Measurements from ENCODE around the gene ADAM19.
A peak's percentile ranks its signal among the peaks of the same experiment; 100 is the strongest.

ADAM19 gene

DNA sequence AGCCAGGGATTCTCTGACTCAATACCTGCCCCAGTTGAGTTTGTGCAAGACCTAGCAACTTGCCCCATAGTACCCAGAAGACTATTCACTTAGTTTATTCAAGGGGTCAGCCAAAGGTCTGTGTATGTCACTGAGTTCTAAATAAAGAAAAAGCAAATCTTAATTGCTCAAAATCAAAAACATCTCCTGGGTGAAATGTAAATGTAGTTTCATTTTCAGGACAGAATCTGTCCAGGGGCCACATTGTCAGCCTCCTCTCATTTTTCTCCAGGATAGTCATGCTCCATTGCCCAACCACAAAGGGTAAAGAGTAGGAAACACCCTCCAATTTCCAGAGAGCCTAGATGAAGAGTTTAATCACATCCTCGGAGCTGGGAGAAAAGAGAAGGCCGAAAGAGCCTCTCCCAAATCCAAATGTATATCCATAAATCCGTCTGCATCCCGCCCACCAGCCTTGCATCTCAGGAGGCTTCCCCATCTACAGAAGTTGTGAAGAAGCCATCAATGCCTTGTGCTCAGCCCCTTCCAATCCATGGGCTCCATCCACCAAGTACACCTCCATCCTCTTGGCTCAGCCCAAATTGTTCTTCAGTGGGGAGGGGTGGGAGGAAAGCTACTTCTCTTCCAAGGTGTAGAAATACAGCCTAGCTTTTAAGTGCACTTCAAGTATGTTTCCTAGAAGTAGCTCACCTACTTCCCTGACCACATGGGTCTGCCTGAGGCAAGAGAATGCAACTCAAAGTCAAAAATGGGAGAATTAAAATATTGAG lies 26.9 kb downstream of the ADAM19 start:
- Histone ChIP-seq H3K27ac (ENCODE audit: low read depth, low read length) (peak overlapping the region; percentile 67), H3K36me3 (ENCODE audit: insufficient read depth, low read length) (no peaks in the 10 kb centered on the region), H3K9me3 (ENCODE audit: low read length) (no peaks in the 10 kb centered on the region), H3K9ac (ENCODE audit: low read length) (no peak overlapping the region), H3K4me3 (ENCODE audit: low read depth in 1 of 2, low read length in 2 of 2) (peak overlapping the region in 1 of 2 donors; percentile 12), H3K27me3 (ENCODE audit: control insufficient read depth in 1 of 2, insufficient read depth in 2 of 2, low read length in 2 of 2) (no peaks in the 10 kb centered on the region), H3K4me1 (ENCODE audit: insufficient read depth, low read length) (peaks cover 75% of the 10 kb centered on the region)

- Histone ChIP-seq H3K27ac (ENCODE audit: low read depth, low read length) (peak overlapping the region; percentile 67), H3K27me3 (ENCODE audit: control insufficient read depth in 1 of 2, insufficient read depth in 2 of 2, low read length in 2 of 2) (no peaks in the 10 kb centered on the region), H3K9me3 (ENCODE audit: low read length) (no peaks in the 10 kb centered on the region), H3K4me1 (ENCODE audit: insufficient read depth, low read length) (peaks cover 80% of the 10 kb centered on the region), H3K4me3 (ENCODE audit: low read depth in 1 of 2, low read length in 2 of 2) (peak overlapping the region in 1 of 2 donors; percentile 12), H3K9ac (ENCODE audit: low read length) (no peak overlapping the region), H3K36me3 (ENCODE audit: insufficient read depth, low read length) (no peaks in the 10 kb centered on the region)
These were observed 27.5 kb downstream of the ADAM19 start for GRCh38 chr5:157547941-157548512.

DNA sequence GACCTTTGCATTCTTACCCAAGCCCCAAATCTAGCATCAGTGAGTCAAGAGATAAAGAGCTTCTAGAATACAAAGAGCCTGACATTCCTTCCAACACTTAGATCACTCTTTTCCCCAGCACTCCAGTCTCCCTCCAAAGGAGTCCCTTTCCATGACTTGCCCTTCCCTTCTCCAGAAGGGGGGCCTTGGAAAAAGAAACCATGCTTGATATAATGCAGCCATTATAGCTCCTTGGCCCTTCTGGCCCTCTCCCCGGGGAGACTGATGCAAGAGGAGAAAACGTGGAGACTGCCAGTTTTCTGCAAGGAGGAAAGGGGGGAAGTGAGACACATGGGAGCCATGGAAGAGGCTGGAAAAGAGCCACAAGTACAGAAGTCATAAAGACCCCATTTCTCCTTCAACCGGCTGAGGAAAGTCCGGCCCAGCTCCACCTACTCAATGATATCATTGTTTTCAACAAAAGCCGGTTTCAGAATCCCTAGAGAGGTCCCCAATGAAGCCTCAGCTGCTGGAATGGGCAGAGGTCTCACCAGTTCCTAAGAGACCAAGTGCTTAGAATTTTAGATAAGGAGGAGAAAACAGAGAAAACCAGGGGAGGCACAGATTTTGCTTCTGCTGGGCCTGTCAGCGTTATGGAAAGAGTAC lies 29.0 kb downstream of the ADAM19 start:
- H3K4me1 ChIP-seq (ENCODE audit: insufficient read depth, low read length): peaks cover 94% of the 10 kb centered on the region
- no peaks in the 10 kb centered on the region for H3K9me3 ChIP-seq (ENCODE audit: low read length)
- H3K9ac ChIP-seq (ENCODE audit: low read length): no peak overlapping the region
- H3K4me3 ChIP-seq (ENCODE audit: low read depth in 1 of 2, low read length in 2 of 2): no peak overlapping the region
- no peaks in the 10 kb centered on the region for H3K27me3 ChIP-seq (ENCODE audit: control insufficient read depth in 1 of 2, insufficient read depth in 2 of 2, low read length in 2 of 2)
- peak overlapping the region; percentile 67 for H3K27ac ChIP-seq (ENCODE audit: low read depth, low read length)
- H3K36me3 ChIP-seq (ENCODE audit: insufficient read depth, low read length): no peaks in the 10 kb centered on the region

- no peaks in the 10 kb centered on the region for H3K9me3 ChIP-seq (ENCODE audit: low read length)
- H3K9ac ChIP-seq (ENCODE audit: low read length): no peak overlapping the region
- peak overlapping the region; percentile 31 for H3K27ac ChIP-seq (ENCODE audit: low read depth, low read length)
- H3K4me3 ChIP-seq (ENCODE audit: low read depth in 1 of 2, low read length in 2 of 2): no peak overlapping the region
- no peaks in the 10 kb centered on the region for H3K36me3 ChIP-seq (ENCODE audit: insufficient read depth, low read length)
- H3K27me3 ChIP-seq (ENCODE audit: control insufficient read depth in 1 of 2, insufficient read depth in 2 of 2, low read length in 2 of 2): no peaks in the 10 kb centered on the region
- H3K4me1 ChIP-seq (ENCODE audit: insufficient read depth, low read length): peaks cover 100% of the 10 kb centered on the region
These were observed 29.8 kb downstream of the ADAM19 start for GRCh38 chr5:157545610-157546310.

- H3K27ac ChIP-seq (ENCODE audit: low read depth, low read length): peak overlapping the region; percentile 92
- peaks cover 100% of the 10 kb centered on the region for H3K4me1 ChIP-seq (ENCODE audit: insufficient read depth, low read length)
- H3K4me3 ChIP-seq (ENCODE audit: low read depth in 1 of 2, low read length in 2 of 2): no peak overlapping the region
- H3K9ac ChIP-seq (ENCODE audit: low read length): peak overlapping the region; percentile 5
- no peaks in the 10 kb centered on the region for H3K36me3 ChIP-seq (ENCODE audit: insufficient read depth, low read length)
- H3K27me3 ChIP-seq (ENCODE audit: control insufficient read depth in 1 of 2, insufficient read depth in 2 of 2, low read length in 2 of 2): no peaks in the 10 kb centered on the region
- H3K9me3 ChIP-seq (ENCODE audit: low read length): no peaks in the 10 kb centered on the region
These were observed 31.0 kb downstream of the ADAM19 start for GRCh38 chr5:157544623-157544989.

DNA sequence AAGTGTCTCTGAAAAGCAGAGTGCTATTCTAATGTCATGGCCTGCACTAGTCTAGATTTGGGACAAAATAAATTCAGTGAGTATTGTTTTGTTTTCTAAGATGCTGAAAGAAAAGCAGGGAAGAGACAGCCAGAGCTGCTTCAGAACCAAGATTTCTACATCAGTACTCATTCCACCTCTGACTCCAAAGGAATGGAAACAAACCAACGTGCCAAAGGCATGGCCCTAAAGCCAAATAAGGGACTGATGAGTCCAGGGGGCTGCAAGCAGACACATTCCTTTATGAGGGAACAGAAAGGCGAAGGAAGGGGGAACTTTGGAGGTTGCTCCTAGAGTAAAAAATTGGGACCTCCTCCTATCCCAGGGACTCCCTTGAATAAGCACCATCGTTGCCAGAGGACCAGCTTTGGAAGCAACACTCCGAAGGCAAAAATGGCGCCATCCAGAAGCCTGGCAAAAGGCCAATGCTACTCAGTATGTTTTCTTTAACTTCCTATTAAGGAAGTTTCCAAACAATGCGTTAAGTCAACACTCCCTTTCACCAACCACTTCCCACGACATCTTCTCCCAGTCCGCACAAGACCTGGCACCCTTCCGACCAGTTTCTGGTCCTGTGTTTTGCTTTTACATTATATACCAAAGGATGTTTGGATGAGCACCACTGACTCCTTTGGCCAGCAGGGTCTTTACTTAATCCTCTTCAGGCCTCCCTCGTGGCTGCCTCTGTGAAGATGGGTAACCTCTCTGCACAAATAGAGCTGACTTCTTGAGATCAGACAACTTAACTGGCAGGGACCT lies 31.6 kb downstream of the ADAM19 start:
- peak overlapping the region; percentile 5 for H3K9ac ChIP-seq (ENCODE audit: low read length)
- no peaks in the 10 kb centered on the region for H3K9me3 ChIP-seq (ENCODE audit: low read length)
- no peaks in the 10 kb centered on the region for H3K36me3 ChIP-seq (ENCODE audit: insufficient read depth, low read length)
- H3K4me3 ChIP-seq (ENCODE audit: low read depth in 1 of 2, low read length in 2 of 2): peak overlapping the region in 1 of 2 donors; percentile 21
- peaks cover 100% of the 10 kb centered on the region for H3K4me1 ChIP-seq (ENCODE audit: insufficient read depth, low read length)
- peak overlapping the region; percentile 92 for H3K27ac ChIP-seq (ENCODE audit: low read depth, low read length)
- no peaks in the 10 kb centered on the region for H3K27me3 ChIP-seq (ENCODE audit: control insufficient read depth in 1 of 2, insufficient read depth in 2 of 2, low read length in 2 of 2)

GRCh38 chr5:157542282-157543000 lies 33.1 kb downstream of the ADAM19 start:
- Histone ChIP-seq H3K9ac (ENCODE audit: low read length) (no peak overlapping the region), H3K27ac (ENCODE audit: low read depth, low read length) (peak overlapping the region; percentile 92), H3K36me3 (ENCODE audit: insufficient read depth, low read length) (peaks cover 4% of the 10 kb centered on the region), H3K27me3 (ENCODE audit: control insufficient read depth in 1 of 2, insufficient read depth in 2 of 2, low read length in 2 of 2) (no peaks in the 10 kb centered on the region), H3K4me3 (ENCODE audit: low read depth in 1 of 2, low read length in 2 of 2) (no peak overlapping the region), H3K4me1 (ENCODE audit: insufficient read depth, low read length) (peaks cover 90% of the 10 kb centered on the region), H3K9me3 (ENCODE audit: low read length) (no peaks in the 10 kb centered on the region)

- Histone ChIP-seq H3K4me1 (ENCODE audit: insufficient read depth, low read length) (peaks cover 81% of the 10 kb centered on the region), H3K4me3 (ENCODE audit: low read depth in 1 of 2, low read length in 2 of 2) (peak overlapping the region in 1 of 2 donors; percentile 32), H3K27ac (ENCODE audit: low read depth, low read length) (peak overlapping the region; percentile 92), H3K9me3 (ENCODE audit: low read length) (no peaks in the 10 kb centered on the region), H3K36me3 (ENCODE audit: insufficient read depth, low read length) (peaks cover 13% of the 10 kb centered on the region), H3K9ac (ENCODE audit: low read length) (peak overlapping the region; percentile 7), H3K27me3 (ENCODE audit: control insufficient read depth in 1 of 2, insufficient read depth in 2 of 2, low read length in 2 of 2) (no peaks in the 10 kb centered on the region)
These were observed 34.0 kb downstream of the ADAM19 start for GRCh38 chr5:157541447-157542118.

DNA sequence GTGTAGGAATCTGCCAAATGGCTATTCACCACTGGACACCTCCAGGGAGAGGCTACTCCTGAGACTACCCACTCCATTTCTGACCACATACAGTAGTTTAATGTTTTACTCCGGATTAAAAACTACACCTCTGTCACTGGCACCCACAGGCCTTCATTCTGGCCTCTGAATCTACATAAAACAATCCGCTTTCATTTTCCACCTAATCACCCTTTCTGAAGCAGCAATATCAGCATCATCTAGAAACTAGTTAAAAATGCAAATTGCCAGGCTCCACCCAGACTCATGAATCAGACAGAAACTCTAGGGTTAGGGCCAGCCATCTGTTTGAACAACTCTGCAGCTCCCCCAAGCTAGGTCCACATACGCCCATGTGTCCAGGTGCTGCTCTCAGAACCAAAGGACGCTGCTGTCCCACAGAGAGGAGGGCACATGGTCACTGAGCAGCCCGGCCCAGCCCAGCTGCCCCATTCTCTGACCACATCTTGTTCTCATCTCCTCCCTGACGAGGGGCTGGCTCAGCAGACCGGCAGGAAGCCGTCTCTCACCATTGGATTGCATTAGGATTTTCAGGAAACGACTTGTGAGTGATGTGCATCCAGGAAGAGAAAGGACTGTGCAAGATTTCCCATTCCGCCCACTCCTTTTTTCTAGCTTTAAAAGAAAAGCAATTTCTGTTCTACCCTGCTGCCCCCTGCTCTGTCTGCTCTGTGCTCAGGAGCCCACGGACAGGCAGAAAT lies 34.7 kb downstream of the ADAM19 start:
- peaks cover 75% of the 10 kb centered on the region for H3K4me1 ChIP-seq (ENCODE audit: insufficient read depth, low read length)
- peak overlapping the region; percentile 92 for H3K27ac ChIP-seq (ENCODE audit: low read depth, low read length)
- no peaks in the 10 kb centered on the region for H3K9me3 ChIP-seq (ENCODE audit: low read length)
- H3K27me3 ChIP-seq (ENCODE audit: control insufficient read depth in 1 of 2, insufficient read depth in 2 of 2, low read length in 2 of 2): no peaks in the 10 kb centered on the region
- peaks cover 15% of the 10 kb centered on the region for H3K36me3 ChIP-seq (ENCODE audit: insufficient read depth, low read length)
- H3K9ac ChIP-seq (ENCODE audit: low read length): peak overlapping the region; percentile 7
- H3K4me3 ChIP-seq (ENCODE audit: low read depth in 1 of 2, low read length in 2 of 2): peak overlapping the region in 1 of 2 donors; percentile 32
